GM12864 (cell line): ENCODE data around the gene LRRC4C.
"Not testable (repeated sequence)": the region's sequence is repeated elsewhere in the genome, so short reads cannot be mapped to it uniquely, and the experiment has no call there.

ENCODE experiments used
- DNase-seq: peaks from one replicate; pipeline ENCODE4 v3.0.0-alpha.2; 2011; ENCODE audit warnings: low read depth
- H3K4me3 ChIP-seq: 2 replicates; pipeline ENCODE4 v1.5.1; 2011; ENCODE audit warnings: mild to moderate bottlenecking, low read depth, low read length, control low read depth
- TF ChIP-seq, protein P1 (sequence below): IDR thresholded peaks from 2 replicates; pipeline ENCODE4 v1.5.1; 2011; ENCODE audit warnings: low read depth, mild to moderate bottlenecking, moderate library complexity, low read length, control low read depth, inconsistent platforms; ENCODE audit errors: missing control alignments

LRRC4C gene

DNA sequence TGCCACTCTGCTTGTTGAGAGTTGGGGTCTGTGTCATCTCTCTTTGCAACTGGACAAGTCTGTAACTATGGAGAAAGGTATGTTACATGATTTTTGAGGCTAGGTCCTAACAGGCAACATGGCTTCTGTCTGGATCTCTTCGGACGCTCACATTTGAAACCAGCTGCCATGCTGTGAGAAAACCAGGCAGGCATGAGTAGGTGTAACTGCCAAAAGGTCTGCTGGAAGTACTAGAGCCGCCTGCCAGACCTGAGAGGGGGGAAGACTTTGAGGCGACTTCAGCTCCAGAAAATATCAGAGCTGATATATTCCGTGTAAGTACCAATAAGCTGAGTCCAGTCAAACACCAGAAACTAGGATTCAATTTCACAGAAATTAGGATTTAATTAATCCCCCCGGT, 579.5 kb downstream of the LRRC4C start:
- TF ChIP-seq, protein P1, sequence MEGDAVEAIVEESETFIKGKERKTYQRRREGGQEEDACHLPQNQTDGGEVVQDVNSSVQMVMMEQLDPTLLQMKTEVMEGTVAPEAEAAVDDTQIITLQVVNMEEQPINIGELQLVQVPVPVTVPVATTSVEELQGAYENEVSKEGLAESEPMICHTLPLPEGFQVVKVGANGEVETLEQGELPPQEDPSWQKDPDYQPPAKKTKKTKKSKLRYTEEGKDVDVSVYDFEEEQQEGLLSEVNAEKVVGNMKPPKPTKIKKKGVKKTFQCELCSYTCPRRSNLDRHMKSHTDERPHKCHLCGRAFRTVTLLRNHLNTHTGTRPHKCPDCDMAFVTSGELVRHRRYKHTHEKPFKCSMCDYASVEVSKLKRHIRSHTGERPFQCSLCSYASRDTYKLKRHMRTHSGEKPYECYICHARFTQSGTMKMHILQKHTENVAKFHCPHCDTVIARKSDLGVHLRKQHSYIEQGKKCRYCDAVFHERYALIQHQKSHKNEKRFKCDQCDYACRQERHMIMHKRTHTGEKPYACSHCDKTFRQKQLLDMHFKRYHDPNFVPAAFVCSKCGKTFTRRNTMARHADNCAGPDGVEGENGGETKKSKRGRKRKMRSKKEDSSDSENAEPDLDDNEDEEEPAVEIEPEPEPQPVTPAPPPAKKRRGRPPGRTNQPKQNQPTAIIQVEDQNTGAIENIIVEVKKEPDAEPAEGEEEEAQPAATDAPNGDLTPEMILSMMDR = no peak
- no peak overlapping the region for H3K4me3 ChIP-seq

DNA sequence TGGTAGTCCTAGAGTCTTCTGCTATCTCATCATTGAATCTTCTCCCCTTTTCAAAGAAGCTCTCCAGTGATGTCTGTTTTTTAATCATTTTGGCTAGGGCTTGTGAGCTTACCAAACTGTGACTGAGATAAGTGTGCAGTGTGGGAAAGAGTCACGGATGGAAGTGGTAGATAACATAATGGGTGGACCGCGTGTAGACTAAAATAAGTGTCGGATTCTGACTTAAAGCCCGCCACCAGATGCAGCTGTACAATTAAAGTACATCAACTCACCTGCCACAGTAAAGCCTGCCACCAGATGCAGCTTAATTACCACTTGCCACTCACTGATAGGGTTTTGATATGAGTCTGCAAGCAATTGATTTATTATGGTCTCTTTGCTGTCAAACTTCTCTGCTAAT, 581.5 kb downstream of the LRRC4C start:
- no peak overlapping the region for H3K4me3 ChIP-seq
- no peak for DNase-seq
- TF ChIP-seq, protein P1 = no peak

More for the DNA sequence above, 579.5 kb downstream of the LRRC4C start:
- DNase-seq = no peak

DNA sequence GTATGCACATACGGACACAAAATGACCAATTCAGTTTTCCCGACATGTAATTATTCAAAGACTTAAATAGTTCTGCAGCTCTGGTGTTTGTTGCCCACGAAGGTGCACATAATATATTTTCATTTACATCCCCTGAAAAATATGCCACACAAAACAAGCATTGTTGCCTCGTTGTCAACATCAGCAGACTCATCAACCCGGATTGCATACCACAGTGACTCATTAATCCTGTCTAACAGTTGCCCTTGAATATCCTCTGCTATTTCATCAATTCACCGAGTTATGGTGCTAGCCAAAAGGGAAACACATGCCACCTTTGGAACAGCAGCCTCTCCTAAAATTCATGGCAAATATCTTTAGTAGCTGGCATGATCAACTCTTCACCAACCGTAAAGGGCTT, 582.2 kb downstream of the LRRC4C start:
- DNase-seq = no peak
- TF ChIP-seq, protein P1 = no peak

DNA sequence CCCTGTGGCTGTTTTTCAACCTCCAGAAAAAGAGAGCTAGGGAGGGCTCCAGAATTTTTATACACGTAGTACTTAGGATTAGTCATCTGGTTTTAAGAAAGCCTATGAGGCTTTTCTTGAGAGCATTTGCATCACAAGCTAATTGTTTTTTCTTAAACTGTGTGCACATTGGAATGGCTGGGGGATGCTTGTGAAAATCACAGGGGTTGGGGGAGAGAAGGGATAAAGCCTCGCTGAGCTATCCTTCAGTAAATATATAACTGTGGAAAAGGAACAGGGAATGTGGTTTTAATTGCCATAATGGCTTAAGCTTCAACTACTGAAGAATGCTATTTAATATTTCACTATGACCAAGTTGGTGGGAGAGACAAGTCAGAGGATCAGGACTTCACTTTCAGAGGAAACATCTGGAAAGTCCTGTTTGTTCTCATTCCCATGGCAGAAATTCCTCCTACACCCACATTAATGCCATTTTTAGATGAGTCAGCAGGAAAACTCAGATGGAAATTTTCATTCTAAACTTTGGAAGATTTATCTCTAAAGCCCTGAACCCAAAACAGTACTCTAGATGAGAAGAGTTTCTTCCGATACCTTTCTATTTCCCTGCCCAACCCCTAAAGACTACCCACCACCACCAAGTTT, 591.3 kb downstream of the LRRC4C start:
- DNase-seq = no peak
- H3K4me3 ChIP-seq = no peak overlapping the region
- TF ChIP-seq, protein P1 = no peak

More for the DNA sequence above, 582.2 kb downstream of the LRRC4C start:
- no peak overlapping the region for H3K4me3 ChIP-seq

DNA sequence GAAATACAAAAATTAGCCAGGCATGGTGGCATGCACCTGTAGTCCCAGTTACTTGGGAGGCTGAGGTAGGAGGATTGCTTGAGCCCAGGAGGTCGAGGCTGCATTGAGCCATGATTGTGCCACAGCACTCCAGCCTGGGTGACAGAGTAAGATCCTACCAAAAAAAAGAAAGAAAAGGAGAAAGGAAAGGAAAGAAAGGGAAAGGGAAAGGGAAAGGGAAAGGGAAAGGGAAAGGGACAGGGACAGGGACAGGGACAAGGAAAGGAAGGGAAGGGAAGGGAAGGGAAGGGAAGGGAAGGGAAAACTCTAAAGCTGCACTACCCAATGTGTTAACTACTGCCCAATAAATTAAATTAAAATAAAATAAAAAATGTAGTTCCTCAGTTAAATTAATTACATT, 601.7 kb downstream of the LRRC4C start:
- H3K4me3 ChIP-seq, DNase-seq: not testable (repeated sequence)

DNA sequence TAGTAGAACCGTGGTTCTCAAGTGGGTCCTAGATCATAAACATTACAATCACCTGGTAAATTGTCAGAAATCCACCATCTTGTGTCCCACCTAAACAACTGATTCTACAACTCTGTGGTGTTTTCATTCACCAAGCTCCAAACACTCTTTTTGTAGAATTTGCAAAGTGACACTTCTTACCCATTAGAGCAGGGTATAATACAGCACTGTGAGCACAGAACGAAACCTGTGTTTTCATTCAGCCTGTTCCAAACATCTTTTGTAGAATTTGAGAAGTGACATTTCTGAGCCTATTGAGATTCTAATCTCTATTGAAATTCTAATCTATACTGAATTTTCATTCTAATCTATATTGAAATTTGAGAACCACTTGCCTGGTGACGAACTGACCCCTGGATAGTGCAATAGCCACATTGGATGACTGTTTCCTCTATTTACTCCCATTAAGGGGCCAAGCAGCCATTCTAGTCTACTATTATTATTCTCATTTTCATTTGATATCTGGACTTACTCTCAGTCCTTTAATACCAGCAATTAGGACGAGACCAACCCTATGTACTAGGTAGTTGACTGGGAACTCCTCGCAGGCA, 616.6 kb downstream of the LRRC4C start:
- H3K4me3 ChIP-seq = no peak overlapping the region
- no peak for DNase-seq
- TF ChIP-seq, protein P1 = no peak

DNA sequence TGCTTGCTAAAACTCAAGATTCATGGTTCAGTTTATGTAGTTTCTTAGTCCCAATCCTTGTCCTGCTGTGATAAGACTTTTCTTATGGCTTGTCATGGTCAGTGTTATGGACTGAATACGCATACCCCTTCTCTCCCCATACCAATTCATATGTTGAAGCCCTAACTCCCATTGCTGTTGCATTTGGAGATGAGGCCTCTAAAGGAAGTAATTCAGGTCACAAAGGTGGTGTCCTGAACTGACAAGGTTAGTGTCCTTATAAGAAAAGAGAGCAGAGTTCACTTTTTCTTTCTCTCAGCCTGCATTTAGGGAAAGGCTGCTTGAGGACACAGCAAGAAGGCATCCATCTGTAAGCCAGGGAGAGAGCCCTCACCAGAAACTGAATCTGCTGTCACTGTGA, 618.2 kb downstream of the LRRC4C start:
- TF ChIP-seq, protein P1 = no peak
- DNase-seq = no peak
- no peak overlapping the region for H3K4me3 ChIP-seq
